ENCODE measurements around the gene FFAR1.

GRCh38 chr19:35322014-35322413 is 25.7 kb upstream of the FFAR1 start:
- TF ChIP-seq, protein P1, sequence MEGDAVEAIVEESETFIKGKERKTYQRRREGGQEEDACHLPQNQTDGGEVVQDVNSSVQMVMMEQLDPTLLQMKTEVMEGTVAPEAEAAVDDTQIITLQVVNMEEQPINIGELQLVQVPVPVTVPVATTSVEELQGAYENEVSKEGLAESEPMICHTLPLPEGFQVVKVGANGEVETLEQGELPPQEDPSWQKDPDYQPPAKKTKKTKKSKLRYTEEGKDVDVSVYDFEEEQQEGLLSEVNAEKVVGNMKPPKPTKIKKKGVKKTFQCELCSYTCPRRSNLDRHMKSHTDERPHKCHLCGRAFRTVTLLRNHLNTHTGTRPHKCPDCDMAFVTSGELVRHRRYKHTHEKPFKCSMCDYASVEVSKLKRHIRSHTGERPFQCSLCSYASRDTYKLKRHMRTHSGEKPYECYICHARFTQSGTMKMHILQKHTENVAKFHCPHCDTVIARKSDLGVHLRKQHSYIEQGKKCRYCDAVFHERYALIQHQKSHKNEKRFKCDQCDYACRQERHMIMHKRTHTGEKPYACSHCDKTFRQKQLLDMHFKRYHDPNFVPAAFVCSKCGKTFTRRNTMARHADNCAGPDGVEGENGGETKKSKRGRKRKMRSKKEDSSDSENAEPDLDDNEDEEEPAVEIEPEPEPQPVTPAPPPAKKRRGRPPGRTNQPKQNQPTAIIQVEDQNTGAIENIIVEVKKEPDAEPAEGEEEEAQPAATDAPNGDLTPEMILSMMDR (IDR thresholded peaks at IDR 0.05): no peak
- TF ChIP-seq POLR2A (IDR thresholded peaks at IDR 0.05): no peak

Measured in lower leg skin (tissue), 3 donors.